Stimulated activated CD4-positive, alpha-beta T cell treated with anti-CD3 and anti-CD28 coated beads, Interleukin-4, amount 100 ng/mL, for 4 hours (primary cell): Measurements from ENCODE around the gene CHORDC1.

Experiments used
- DNase-seq, 2 experiments: peaks; one replicate each; pipeline ENCODE4 v3.0.0-alpha.2; 2020

The CHORDC1 gene

GRCh38 chr11:90222459-90223247, at the start of gene CHORDC1:
Gene CHORDC1 (minus strand): TSS chr11:90223049. CDS start chr11:90222954, 95 bp downstream.
- peak; percentile 92 to 94 for DNase-seq

GRCh38 chr11:90257158-90257525, 34.3 kb upstream of the CHORDC1 start:
- DNase-seq = no peak

GRCh38 chr11:90256404-90257157, 33.7 kb upstream of the CHORDC1 start:
- DNase-seq = no peak

GRCh38 chr11:90254065-90254464, 31.2 kb upstream of the CHORDC1 start:
- no peak for DNase-seq

- DNase-seq = no peak
Measured at GRCh38 chr11:90252053-90252452, 29.2 kb upstream of the CHORDC1 start.

- no peak for DNase-seq
Measured at GRCh38 chr11:90251599-90251998, 28.8 kb upstream of the CHORDC1 start.

GRCh38 chr11:90250970-90251369, 28.1 kb upstream of the CHORDC1 start:
- DNase-seq = no peak

GRCh38 chr11:90246468-90246867, 23.6 kb upstream of the CHORDC1 start:
- no peak for DNase-seq

GRCh38 chr11:90243534-90243933, 20.7 kb upstream of the CHORDC1 start:
- no peak for DNase-seq

GRCh38 chr11:90242894-90243416, 20.1 kb upstream of the CHORDC1 start:
- no peak for DNase-seq

GRCh38 chr11:90241414-90241813, 18.6 kb upstream of the CHORDC1 start:
- no peak for DNase-seq

- peak; percentile 37 to 61 for DNase-seq
Measured at GRCh38 chr11:90239967-90240636, 17.3 kb upstream of the CHORDC1 start.

- DNase-seq = no peak
Measured at GRCh38 chr11:90237004-90237403, 14.2 kb upstream of the CHORDC1 start.

GRCh38 chr11:90235526-90235925, 12.7 kb upstream of the CHORDC1 start:
- DNase-seq = no peak

- DNase-seq = no peak
Measured at GRCh38 chr11:90234977-90235376, 12.1 kb upstream of the CHORDC1 start.

GRCh38 chr11:90229791-90230190, 6.9 kb upstream of the CHORDC1 start:
- DNase-seq = no peak

GRCh38 chr11:90228056-90228455, 5.2 kb upstream of the CHORDC1 start:
- DNase-seq = no peak

- no peak for DNase-seq
Measured at GRCh38 chr11:90223248-90223585, 368 bp upstream of the CHORDC1 start.

- no peak for DNase-seq
Measured at GRCh38 chr11:90221803-90222458, 918 bp downstream of the CHORDC1 start.

GRCh38 chr11:90220391-90220790, 2.5 kb downstream of the CHORDC1 start:
- no peak for DNase-seq

GRCh38 chr11:90219438-90219837, 3.4 kb downstream of the CHORDC1 start:
- DNase-seq = no peak

- no peak for DNase-seq
Measured at GRCh38 chr11:90218606-90219005, 4.2 kb downstream of the CHORDC1 start.

- no peak for DNase-seq
Measured at GRCh38 chr11:90216611-90217010, 6.2 kb downstream of the CHORDC1 start.
